GM21825 (cell line): Measurements from ENCODE around the gene EREG.
A peak's percentile ranks its signal among the peaks of the same experiment; 100 is the strongest.

Experiments used
- ATAC-seq: cut with Tn5 transposase; IDR thresholded peaks from one replicate; pipeline ENCODE4 v1.9.1; 2021; ENCODE audit warnings: mild to moderate bottlenecking, moderate library complexity; ENCODE audit not compliant: unreplicated experiment

EREG gene, protein sequence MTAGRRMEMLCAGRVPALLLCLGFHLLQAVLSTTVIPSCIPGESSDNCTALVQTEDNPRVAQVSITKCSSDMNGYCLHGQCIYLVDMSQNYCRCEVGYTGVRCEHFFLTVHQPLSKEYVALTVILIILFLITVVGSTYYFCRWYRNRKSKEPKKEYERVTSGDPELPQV

DNA sequence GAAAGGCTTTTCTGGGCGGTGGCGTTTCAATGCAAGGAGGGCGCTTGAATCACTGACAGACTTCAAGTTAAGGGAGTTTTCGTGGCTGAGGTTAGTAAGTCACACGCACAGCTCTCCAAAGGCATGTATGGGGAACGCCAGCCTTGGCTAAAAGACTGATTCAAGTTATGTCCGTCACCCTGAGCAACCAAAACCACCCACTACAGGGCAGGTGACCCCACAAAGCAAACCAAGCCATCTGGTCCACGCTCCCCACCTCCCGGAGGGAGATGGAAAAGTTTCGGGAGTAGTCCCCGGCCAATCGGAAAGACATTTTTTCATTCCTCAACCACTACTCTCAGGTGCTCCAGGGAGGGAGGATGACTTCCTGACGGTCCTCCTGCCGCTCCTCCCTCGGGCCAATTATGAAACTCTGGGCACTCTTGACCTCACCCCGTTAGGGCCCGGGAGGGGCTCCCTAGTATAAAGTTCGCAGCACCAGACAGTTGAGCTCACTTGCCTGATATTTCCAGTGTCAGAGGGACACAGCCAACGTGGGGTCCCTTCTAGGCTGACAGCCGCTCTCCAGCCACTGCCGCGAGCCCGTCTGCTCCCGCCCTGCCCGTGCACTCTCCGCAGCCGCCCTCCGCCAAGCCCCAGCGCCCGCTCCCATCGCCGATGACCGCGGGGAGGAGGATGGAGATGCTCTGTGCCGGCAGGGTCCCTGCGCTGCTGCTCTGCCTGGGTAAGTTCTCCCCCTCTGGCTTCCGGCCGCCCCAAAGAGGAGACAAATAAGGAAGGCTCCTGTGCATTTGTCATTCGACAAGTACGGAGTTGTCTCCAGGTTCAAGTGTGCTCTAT lies at the start of gene EREG:
Gene EREG, plus strand, starts transcription at position 494 of the 840 bp plus-strand sequence. Its CDS starts 164 bp downstream, at position 658.
- no peak for ATAC-seq

DNA sequence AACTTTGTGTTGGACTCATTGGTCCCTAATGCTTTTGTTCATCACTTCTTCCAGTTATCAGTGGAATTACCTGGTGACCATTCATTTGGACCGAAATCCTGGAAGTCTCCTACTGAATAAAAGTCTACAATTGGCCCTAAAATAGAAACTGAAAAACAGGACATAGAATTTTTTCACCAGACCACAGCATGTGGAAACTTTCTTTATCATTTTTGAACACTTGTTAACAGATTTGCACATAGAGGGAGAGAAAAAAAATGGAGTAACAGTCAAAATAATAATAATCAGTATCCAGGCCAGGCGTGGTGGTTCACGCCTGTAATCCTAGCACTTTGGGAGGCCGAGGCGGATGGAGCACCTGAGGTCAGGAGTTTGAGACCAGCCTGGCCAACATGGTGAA lies 49.6 kb upstream of the EREG start:
- ATAC-seq = no peak

- ATAC-seq = no peak
Measured at GRCh38 chr4:74316397-74316796, 48.5 kb upstream of the EREG start.

DNA sequence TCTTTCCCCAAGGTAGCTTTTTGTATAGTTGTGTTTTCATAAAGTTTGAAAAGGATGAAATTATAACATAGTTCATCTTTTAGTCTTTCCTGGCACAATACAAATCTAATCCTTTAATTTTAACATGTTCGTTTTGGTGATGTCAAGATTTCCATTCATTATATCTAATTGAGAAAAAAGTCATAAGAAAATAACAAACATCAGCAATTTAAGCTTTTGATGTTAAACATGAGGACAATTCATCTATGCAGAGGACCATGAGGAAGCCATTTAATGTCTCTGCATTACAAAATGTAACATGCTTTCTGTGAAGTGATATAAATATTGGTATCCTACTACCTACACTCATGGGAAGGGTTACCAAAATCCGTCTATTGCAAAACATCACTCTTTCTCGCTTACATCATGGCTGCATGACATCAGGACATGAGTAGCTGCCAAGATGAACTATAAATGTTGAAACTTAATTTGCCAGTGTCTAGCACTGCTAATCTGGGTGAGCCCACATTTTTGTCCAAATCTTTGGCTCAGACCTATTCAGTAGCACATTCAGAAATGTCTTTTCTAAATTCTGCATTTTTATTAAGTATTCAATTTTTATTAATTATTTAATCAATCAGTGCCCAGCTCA lies 47.2 kb upstream of the EREG start:
- no peak for ATAC-seq

DNA sequence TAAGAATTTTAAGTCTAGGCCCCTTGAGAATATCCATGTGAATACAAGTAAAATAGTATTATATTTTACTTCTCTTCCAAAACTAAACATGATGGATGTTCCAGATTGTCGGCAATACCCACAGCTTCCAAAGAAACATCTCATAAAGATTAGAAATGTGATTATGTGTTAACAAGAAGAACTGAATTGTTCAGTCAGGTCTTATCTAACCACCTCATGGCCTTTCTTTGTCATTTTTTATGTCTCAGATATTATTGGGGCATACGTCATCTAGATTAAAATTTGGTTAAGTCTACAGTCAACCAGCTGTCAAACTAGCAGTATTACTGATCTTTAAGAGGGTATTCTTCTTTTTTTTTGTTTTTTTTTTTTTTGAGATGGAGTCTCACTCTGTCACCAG lies 46.7 kb upstream of the EREG start:
- no peak for ATAC-seq

DNA sequence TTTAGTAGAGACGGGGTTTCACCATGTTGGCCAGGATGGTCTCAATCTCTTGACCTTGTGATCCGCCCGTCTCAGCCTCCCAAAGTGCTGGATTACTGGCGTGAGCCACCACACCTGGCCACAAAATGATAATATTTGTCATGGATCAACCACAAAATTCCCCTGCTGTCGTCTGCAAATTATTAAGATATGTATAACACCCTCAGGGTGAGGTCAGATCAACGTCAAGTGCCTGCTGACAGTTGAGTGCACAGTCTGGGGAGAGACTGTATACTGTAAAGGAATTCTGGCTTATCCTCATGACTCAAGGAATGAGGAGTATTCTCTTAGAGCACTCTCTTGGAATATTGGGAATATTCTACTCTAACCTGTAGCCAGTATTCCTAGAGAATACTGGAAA lies 45.5 kb upstream of the EREG start:
- no peak for ATAC-seq

DNA sequence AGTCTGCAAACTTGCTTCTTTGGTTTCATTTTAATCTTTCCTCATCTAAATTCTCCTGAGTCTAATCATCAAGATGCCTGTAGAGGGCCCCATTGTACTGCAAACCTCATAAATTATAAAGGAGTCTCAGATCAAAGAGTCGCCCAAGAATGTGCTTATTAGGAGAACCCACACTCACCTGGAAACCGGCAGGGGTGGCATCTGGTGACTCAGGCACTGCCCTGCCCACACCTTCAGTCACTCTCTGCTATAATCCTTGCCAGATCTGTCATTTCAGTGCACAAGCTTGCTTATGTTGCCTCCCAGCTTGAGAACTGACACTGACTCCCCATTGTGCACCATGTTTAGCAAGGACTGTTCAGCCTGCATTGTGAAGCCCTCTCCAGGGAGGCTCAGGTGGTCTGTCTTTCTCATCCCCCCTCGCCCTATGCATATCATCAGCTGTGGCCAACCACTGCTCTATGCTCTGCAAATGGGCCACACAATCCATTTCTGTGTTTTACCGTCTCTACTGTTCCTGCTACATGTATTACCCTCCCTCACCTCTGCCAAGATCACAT lies 44.3 kb upstream of the EREG start:
- peak; percentile 67 for ATAC-seq

GRCh38 chr4:74322301-74322700 lies 42.6 kb upstream of the EREG start:
- no peak for ATAC-seq

DNA sequence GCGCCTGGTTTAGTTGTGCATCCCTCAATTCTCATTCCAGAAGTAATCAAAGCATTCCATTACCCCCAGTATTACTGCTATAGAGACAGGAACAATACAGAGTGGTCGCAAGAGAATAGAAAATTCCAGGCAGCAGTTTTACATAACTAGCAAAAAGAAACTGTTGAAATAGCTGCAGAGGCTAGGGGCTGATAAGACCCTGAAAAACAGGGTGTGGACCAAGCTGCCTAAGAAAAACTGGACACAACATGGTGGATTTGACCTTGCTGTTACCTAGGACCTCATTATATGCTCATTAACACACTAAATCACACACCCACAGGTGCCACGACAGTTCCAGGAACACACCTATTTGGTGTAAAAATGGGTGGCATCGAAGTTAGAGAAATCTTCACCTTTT lies 41.3 kb upstream of the EREG start:
- no peak for ATAC-seq

DNA sequence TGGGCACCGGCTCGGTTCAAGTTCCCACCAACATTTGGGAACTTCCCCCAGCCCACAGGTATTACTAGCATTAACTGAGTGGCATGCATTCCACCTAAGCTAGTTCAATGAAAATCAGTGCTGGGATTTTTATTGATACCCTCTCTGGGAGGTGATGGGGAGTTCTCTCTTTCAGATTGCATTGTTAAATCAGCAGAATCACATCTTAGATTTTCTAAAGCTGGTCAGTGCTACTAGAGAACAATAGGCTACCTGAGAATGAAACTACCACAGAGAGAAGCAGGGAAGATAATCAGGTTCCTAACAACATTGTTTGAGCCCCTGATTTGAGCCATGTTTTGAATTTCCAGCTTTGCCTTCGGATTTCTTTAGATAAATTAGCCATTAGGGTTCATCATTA lies 40.7 kb upstream of the EREG start:
- no peak for ATAC-seq

- ATAC-seq = no peak
Measured at GRCh38 chr4:74325886-74326285, 39.1 kb upstream of the EREG start.

GRCh38 chr4:74327762-74328161 lies 37.2 kb upstream of the EREG start:
- ATAC-seq = no peak

DNA sequence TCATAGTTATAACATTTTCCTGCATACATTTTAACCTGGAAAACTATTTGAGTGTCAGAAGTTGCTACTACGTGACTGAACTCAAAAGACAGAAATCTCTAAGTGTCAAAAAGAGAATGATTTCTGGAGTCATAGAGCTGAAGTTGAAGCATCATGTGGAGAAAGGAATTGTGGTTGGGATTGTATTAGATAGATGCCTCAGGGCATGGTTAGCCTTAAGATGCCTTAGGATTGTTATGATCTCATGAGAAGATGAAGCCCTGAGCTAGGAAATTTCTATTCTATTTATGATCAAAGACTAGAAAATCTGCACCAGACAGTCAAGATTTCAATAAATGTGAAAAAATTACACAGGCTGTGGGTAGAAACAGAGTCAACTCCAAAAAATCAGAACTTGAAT lies 36.4 kb upstream of the EREG start:
- ATAC-seq = no peak

DNA sequence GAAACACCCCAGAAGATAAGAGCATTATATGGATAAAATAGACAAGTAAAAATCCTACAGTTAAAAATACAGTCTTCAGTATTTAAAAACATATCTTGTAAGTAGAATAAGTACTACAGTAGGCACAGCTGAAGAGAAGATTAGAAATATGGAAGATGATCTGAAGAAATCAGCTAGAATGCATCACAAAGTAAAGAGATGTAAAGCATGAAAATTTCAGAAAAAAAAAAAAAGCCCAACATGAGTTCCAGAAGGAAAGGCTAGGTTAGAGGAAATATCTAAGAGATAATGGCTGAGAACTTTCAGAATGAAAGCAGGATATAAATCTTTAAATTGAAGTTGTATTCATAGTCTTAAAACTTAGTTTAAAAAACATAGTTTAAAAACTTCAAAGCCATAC lies 35.6 kb upstream of the EREG start:
- ATAC-seq = no peak

DNA sequence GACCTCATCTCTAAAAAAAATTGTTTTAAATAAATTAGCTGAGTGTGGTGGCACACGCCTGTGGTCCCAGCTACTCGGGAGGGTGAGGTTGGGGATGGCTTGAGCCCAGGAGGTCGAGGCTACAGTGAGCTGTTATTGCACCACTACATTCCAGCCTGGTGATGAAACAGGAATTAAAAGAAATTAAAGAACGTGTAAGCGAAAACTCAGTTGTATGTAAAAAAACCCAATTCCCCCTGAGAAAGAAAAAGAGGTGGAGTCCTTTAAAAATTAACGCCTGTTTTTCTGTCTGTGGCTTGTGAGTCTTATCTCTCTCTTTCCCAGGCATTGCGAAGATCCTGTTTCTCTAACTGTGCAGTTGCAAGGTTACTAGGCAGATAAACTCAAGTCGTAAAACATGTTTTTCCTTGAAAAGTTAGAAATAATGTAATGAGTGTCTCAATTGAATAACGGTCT lies 34.6 kb upstream of the EREG start:
- ATAC-seq = no peak

- no peak for ATAC-seq
Measured at GRCh38 chr4:74331252-74331651, 33.7 kb upstream of the EREG start.

GRCh38 chr4:74331944-74332343 lies 33.0 kb upstream of the EREG start:
- ATAC-seq = no peak

DNA sequence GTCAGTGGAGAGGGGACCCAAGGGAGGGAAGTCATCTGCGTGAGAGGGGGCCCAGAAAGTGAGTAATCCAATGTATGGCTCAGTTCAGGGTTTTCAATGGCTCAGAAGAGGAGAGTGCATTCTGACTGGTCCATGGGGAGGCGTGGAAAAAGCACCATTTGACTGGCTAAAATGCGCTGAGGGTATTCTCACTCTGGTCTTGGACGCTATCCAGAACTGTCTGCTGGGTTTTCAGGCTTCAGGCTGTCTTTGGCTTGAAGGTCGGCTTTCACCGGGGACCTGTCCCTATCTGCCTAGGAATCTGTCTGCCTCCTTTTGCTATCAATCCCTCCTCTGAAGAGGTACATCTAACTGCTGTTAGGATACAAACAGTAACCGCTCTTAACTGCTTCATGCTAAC lies 30.3 kb upstream of the EREG start:
- no peak for ATAC-seq

GRCh38 chr4:74335341-74336021 lies 29.5 kb upstream of the EREG start:
- peak; percentile 92 for ATAC-seq

GRCh38 chr4:74338792-74339333 lies 26.1 kb upstream of the EREG start:
- ATAC-seq = no peak

DNA sequence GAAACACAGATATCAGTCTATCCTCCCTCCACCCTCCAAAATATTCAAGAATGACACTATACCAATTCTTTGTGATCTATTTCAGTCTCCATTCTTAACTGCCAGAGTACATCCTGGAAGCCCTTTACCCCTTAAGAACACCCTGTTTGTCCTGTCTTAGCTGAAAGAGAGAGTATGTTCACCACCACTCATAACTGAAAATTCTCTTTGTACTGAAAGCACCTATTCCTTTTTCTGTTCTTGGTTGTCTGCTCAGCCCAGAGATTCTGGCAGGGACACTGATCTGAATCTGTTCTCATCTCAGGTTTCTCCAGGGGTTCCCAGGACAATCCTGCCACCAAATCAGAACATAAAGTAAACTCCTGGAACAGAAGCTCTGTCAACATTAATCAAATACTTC lies 25.4 kb upstream of the EREG start:
- no peak for ATAC-seq
